Psoas muscle (tissue), 8 donors: Measurements from ENCODE around the gene SLC39A11. TPM values are rescaled to one million over a fixed set of nuclear protein-coding genes. Genes with fewer than 3 reads are reported as not detected.

Experiments used
- ATAC-seq, 4 donors: fragments of 200-7000 bp; cut with Tn5 transposase; one replicate each; pipeline ENCODE4 v1.9.1; 2020; ENCODE audit warnings: moderate library complexity in 3 of 4, mild to moderate bottlenecking in 2 of 4
- DNase-seq, 2 donors: peaks; one replicate each; pipeline ENCODE4 v3.0.0-alpha.2; 2020
- H3K27ac ChIP-seq: fragments of 200-600 bp; one replicate; pipeline ENCODE4 v1.8.0; 2022
- H3K27me3 ChIP-seq, 3 donors: fragments of 200-600 bp in 1 of 3; one replicate each; pipeline versions ENCODE4 v1.6.1 to v1.8.0; 2013 to 2022; ENCODE audit warnings: low read length in 2 of 3, mild to moderate bottlenecking in 2 of 3, moderate library complexity in 1 of 3; ENCODE audit not compliant: insufficient read depth in 3 of 3
- H3K36me3 ChIP-seq, 2 donors: fragments of 200-600 bp in 1 of 2; one replicate each; pipeline versions ENCODE4 v1.6.1 to v1.8.0; 2013 to 2022; ENCODE audit warnings: low read depth in 1 of 2, mild to moderate bottlenecking in 1 of 2, moderate library complexity in 1 of 2; ENCODE audit not compliant: insufficient read depth in 1 of 2
- H3K4me1 ChIP-seq: fragments of 200-600 bp; one replicate; pipeline ENCODE4 v1.8.0; 2022
- H3K4me3 ChIP-seq: fragments of 200-600 bp; one replicate; pipeline ENCODE4 v1.8.0; 2022; ENCODE audit warnings: mild to moderate bottlenecking
- H3K9me3 ChIP-seq: fragments of 200-600 bp; one replicate; pipeline ENCODE4 v1.8.0; 2022
- CTCF ChIP-seq: fragments of 200-600 bp; IDR thresholded peaks from one replicate; pipeline ENCODE4 v1.8.0; 2022; ENCODE audit warnings: antibody characterized with exemption
- WGBS, 3 donors: extraction: QIAGEN DNeasy Blood & Tissue Kit; methylation state at CpG; one replicate each; pipeline versions ENCODE4 v1.1.6 to v1.1.7; 2013; 5-methylcytosine and 5-hydroxymethylcytosine counted together
- intact Hi-C, 2 donors: fragments of 100-400 bp; cut with DNase I; formaldehyde crosslinking; loops; one replicate each; pipeline versions ENCODE4 v1.11.0 to v1.14.2; 2022
- polyA plus RNA-seq, 3 donors: library from polyadenylated mRNA; stranded (reverse); fragments of 200-250 nt; gene quantifications; one replicate each; pipeline ENCODE4 v1.2.3, GENCODE V29; 2013
- total RNA-seq, 4 donors: library from RNA; stranded (reverse); fragmentation: NEBNext Ultra II Directional in 2 of 4; extraction: Animal tissue kit (Norgen Biotek cat#: 25700) in 2 of 4; gene quantifications; one replicate each; pipeline versions ENCODE4 v1.2.1 to v1.2.4, GENCODE V29; 2021 to 2023
- donor health status: healthy with polysubstance abuse.
- donor health status: DM: no; HTN: no; CAD: no; lungs with moderate emphysema.
- donor health status: Bipolar disorder and iron deficiency.
- donor health status: healthy.
- donor health status: DM: yes; HTN: yes; CAD: no.
- donor health status: DM: no; HTN: no; CAD: no.
- donor health status: DM: no; HTN: no; CAD: no.
- donor health status: DM: yes; HTN: yes; CAD: no.

Gene SLC39A11
- total and polyA plus RNA-seq, 7 donors: 1.6 to 9.7 (median 7.9) TPM

- H3K4me3 ChIP-seq: no peak overlapping the region
- no peak overlapping the region for H3K27ac ChIP-seq
- H3K27me3 ChIP-seq: peaks cover 0 to 4% (median 4%) of the 10 kb centered on the region in 3 donors
- no peaks in the 10 kb centered on the region for H3K36me3 ChIP-seq
- intact Hi-C loops: no loop called here
- DNase-seq (no peak), ATAC-seq (no peak)
- TF ChIP-seq CTCF: no peak
- H3K9me3 ChIP-seq: no peaks in the 10 kb centered on the region
- WGBS, 3 donors: 17 to 24% (median 19%) methylated on average over 10 to 11 of the region's 11 CpGs
- no peaks in the 10 kb centered on the region for H3K4me1 ChIP-seq
These were observed 46.2 kb upstream of the SLC39A11 start for GRCh38 chr17:73138541-73139138.

GRCh38 chr17:73137376-73137775 is 44.9 kb upstream of the SLC39A11 start:
- ATAC-seq (no peak), DNase-seq (no peak)
- no peaks in the 10 kb centered on the region for H3K4me1 ChIP-seq
- H3K36me3 ChIP-seq: no peaks in the 10 kb centered on the region
- WGBS, 3 donors: 97 to 98% (median 97%) methylated on average over 2 of the region's 2 CpGs
- TF ChIP-seq CTCF: no peak
- no peak overlapping the region for H3K4me3 ChIP-seq
- intact Hi-C loops: no loop called here
- peaks cover 0 to 4% (median 4%) of the 10 kb centered on the region in 3 donors for H3K27me3 ChIP-seq
- no peak overlapping the region for H3K27ac ChIP-seq
- H3K9me3 ChIP-seq: no peaks in the 10 kb centered on the region

GRCh38 chr17:73135766-73136165 is 43.3 kb upstream of the SLC39A11 start:
- WGBS, 3 donors: 86 to 91% (median 88%) methylated on average over 4 of the region's 4 CpGs
- no peak for DNase-seq
- TF ChIP-seq CTCF: no peak
- no peak overlapping the region for H3K27ac ChIP-seq
- no peaks in the 10 kb centered on the region for H3K9me3 ChIP-seq
- intact Hi-C loops: no loop called here
- H3K27me3 ChIP-seq: peaks cover 0 to 4% (median 4%) of the 10 kb centered on the region in 3 donors
- no peaks in the 10 kb centered on the region for H3K36me3 ChIP-seq
- no peak for ATAC-seq
- no peak overlapping the region for H3K4me3 ChIP-seq
- no peaks in the 10 kb centered on the region for H3K4me1 ChIP-seq

GRCh38 chr17:73133911-73134649 is 41.6 kb upstream of the SLC39A11 start:
- no peaks in the 10 kb centered on the region for H3K27me3 ChIP-seq
- H3K4me1 ChIP-seq: no peaks in the 10 kb centered on the region
- H3K9me3 ChIP-seq: no peaks in the 10 kb centered on the region
- no peaks in the 10 kb centered on the region for H3K36me3 ChIP-seq
- no peak for ATAC-seq
- no peak overlapping the region for H3K27ac ChIP-seq
- intact Hi-C loops: no loop called here
- no peak overlapping the region for H3K4me3 ChIP-seq
- 49 to 64% (median 52%) methylated on average over 4 of the region's 4 CpGs for WGBS, 3 donors
- TF ChIP-seq CTCF: no peak
- DNase-seq: no peak
